Measurements from ENCODE around the gene SDK2.
"Not testable (repeated sequence)": the region's sequence is repeated elsewhere in the genome, so short reads cannot be mapped to it uniquely, and the experiment has no call there.

The SDK2 gene

DNA sequence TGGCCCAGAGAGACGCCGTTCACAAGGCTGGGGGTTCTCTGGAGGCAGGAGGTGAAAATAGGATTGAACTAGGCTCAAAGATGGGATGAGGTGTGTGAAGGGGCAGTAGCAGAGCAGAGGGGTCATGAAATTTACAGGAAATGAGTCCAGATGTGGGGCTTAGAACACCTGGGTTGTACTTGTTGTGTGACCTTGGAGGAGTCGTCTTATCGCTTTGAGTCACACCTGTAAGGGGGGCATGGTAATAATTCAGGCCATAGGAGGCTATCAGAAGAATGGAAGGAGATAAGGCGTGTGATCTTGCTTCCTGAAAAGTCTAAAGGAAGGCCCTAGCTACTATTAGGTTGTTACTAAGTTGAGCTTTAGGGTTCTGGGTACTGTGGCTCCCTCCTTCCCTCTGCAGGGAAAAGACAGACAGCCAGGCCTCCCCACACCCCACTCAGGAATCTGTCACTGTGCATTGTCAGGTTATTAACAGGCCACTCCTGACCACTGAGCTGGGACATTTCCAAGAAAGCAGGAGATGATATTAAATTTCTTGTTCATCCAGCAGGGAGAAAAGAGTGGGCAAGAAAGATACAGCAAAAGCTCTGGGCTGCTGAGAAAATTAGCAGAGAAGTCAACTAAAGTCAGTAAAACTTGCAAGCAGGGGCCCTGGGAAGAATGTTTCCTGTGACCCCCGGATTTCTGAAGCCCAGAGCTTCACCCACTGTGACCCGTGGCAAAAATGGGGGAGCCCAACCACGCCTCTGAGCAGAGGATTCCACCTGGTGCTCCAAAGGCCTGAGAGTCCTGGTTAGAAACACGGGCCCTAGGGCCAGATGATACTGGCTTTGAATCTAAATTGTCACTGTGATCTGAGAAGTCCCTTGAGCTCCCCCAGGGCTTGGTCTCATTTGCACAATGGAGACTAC is 326.5 kb downstream of the SDK2 start:
- FAIRE-seq (no peak), DNase-seq (ENCODE audit: insufficient read length, low spot score) (no peak)
- TF ChIP-seq PAX5 (IDR thresholded peaks at IDR 0.05; ENCODE audit: insufficient read depth, low read length, severe bottlenecking) (no peak), SPI1 (IDR thresholded peaks at IDR 0.05; ENCODE audit: low read depth, low read length) (no peak), POLR2AphosphoS5 (IDR thresholded peaks at IDR 0.05; ENCODE audit: low read depth, low read length) (no peak), POU2F2 (IDR thresholded peaks at IDR 0.05; ENCODE audit: low read depth, low read length) (no peak), POLR2A (IDR thresholded peaks at IDR 0.05; ENCODE audit: low read depth, low read length) (no peak)

DNA sequence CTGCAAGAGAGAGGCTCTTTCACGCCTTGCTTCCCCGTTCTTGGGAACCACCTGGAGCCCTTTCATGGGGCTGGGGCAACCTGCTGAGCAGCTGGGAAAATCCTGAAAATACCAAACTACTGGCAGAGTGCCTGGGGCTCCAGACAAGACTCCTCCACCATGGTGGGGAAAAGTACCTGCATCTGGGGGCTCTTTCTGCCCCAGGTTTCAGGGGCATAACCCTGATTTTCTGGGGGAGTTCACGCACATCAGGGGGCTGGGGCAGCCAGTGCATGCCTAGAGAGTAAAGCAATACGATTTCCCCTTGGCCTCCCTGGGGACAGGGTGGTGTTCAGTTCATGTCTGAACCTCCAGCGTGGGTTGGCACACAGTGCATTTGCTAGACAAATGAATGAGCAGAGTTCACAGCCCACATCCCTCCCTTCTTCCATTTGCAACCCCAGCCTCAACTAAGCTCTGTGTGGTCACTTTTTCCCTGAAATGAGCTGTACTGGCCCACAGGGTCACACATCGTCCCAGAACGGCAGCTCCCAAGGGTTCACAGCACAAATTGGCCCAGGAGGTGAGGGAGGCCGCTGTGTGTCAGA is 327.2 kb downstream of the SDK2 start:
- FAIRE-seq (peak; percentile 82), DNase-seq (ENCODE audit: insufficient read length, low spot score) (no peak)
- TF ChIP-seq POLR2AphosphoS5 (IDR thresholded peaks at IDR 0.05; ENCODE audit: low read depth, low read length) (no peak), POU2F2 (IDR thresholded peaks at IDR 0.05; ENCODE audit: low read depth, low read length) (no peak), PAX5 (IDR thresholded peaks at IDR 0.05; ENCODE audit: insufficient read depth, low read length, severe bottlenecking) (no peak), TAF1 (IDR thresholded peaks at IDR 0.05; ENCODE audit: low read depth, low read length) (no peak), POLR2A (IDR thresholded peaks at IDR 0.05; ENCODE audit: low read depth, low read length) (no peak), SPI1 (IDR thresholded peaks at IDR 0.05; ENCODE audit: low read depth, low read length) (no peak)

DNA sequence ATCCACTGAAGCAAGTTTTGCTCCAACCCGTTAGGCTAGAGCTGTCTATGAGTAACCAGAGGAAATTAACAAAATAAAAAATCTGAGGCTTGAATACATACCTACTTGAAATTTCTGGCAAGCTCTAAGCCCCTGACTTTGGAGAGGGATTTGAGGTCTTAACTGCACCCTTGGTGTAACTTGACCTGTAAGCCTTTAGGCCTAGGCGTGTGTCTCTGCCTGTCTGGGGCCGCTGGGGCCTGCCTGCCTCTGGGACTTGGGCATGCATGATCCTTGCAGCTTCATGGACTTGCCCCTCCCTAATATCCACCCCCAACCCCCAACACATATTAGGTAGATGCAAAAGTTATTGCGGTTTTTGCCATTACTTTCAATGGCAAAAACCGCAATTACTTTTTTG is 328.8 kb downstream of the SDK2 start:
- FAIRE-seq, result no peak

DNA sequence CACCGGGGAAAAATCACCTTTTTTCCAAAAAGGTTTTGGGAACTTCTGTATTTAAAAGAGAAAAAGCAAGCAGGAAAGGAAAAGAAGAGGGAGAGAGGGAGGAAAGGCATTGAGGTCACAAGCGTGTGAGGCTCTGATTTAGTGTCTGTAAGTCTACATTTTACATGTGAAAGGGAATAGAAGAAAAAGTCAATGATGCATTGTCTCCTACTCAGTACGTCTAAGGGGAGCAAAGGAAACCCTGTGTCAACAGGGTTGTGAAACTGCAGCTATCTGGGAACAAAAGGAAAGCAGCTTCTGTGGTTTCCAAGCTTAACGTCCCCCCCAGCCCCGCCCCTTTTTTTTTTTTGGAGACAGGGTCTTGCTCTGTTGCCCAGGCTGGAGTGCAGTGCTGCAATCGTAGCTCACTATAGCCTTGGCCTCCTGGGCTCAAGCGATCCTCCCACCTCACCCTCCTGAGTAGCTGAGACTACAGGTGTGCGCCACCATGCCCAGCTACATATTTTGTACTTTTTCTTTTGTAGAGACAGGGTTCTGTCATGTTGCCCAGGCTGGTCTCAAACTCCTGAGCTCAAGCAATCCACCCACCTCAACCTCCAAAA is 330.6 kb downstream of the SDK2 start:
- no peak for DNase-seq (ENCODE audit: insufficient read length, low spot score)
- TF ChIP-seq POLR2AphosphoS5 (IDR thresholded peaks at IDR 0.05; ENCODE audit: low read depth, low read length) (no peak), SPI1 (IDR thresholded peaks at IDR 0.05; ENCODE audit: low read depth, low read length) (no peak), POU2F2 (IDR thresholded peaks at IDR 0.05; ENCODE audit: low read depth, low read length) (no peak), PAX5 (IDR thresholded peaks at IDR 0.05; ENCODE audit: insufficient read depth, low read length, severe bottlenecking) (no peak), POLR2A (IDR thresholded peaks at IDR 0.05; ENCODE audit: low read depth, low read length) (no peak), TAF1 (IDR thresholded peaks at IDR 0.05; ENCODE audit: low read depth, low read length) (no peak)
- no peak for FAIRE-seq

More for the DNA sequence above, 328.8 kb downstream of the SDK2 start:
- DNase-seq (ENCODE audit: insufficient read length, low spot score), result no peak
- no peak for TF ChIP-seq PAX5 (IDR thresholded peaks at IDR 0.05; ENCODE audit: insufficient read depth, low read length, severe bottlenecking)
- no peak for TF ChIP-seq POLR2A (IDR thresholded peaks at IDR 0.05; ENCODE audit: low read depth, low read length)
- no peak for TF ChIP-seq POLR2AphosphoS5 (IDR thresholded peaks at IDR 0.05; ENCODE audit: low read depth, low read length)
- TF ChIP-seq TAF1 (IDR thresholded peaks at IDR 0.05; ENCODE audit: low read depth, low read length), result no peak
- no peak for TF ChIP-seq SPI1 (IDR thresholded peaks at IDR 0.05; ENCODE audit: low read depth, low read length)
- TF ChIP-seq POU2F2 (IDR thresholded peaks at IDR 0.05; ENCODE audit: low read depth, low read length), result no peak

DNA sequence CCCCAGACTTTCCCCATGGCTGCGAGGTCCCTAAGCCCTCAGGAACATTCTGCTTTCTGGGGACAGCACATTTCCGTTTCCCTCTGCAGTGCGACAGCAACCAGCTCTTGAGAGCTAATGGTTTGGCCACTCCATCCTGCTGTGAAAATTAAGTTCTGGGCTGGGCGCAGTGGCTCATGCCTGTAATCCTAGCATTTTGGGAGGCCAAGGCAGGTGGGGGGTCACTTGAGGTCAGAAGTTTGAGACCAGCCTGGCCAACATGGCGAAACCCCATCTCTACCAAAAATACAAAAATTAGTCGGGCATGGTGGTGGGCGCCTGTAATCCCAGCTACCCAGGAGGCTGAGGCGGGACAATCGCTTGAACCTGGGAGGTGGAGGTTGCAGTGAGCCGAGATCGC is 331.4 kb downstream of the SDK2 start:
- not testable (repeated sequence) for FAIRE-seq; DNase-seq (ENCODE audit: insufficient read length, low spot score)

DNA sequence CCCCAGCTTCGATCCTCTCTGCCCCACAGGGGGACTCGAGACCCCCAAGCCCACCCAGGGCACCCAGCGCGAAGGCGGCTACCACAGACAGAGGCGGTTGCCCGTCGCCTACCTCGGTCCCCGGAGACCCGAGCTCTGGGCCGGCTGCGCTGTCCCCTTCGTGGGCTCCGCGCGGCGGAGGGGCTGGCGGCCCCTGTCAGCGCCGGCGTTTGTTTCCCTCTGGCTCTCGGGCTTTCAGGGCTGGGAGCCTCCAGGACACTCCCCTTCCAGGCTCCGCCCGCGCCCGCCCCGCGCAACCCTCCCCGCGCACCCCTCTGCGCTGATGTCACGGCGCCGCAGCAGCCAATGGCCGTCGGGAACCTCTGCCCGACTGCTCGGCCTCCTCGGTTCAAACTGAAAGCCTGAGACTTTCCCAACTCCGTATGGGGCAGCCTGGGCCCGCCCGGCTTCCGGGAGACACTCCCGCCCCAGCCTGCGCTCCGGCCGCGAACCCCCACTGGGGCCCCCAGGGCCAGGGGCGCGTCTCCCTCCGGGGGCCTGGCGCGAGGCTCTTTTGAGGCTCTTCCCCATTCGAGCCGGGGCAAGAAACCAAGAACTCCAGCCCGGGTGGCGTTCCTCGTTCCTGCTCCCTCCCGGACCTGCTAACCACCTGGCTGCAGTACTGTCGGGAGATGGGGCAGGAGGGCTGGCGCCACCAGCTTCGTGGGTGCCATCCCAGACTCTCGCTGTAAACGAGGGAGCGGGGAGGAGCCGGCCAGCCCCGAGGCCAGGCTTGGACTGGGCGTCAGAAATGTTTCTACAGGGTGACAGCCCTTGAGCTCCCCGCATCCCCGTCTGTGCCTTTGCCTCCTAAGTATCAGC is 332.2 kb downstream of the SDK2 start, which contains the start of gene CDC42EP4:
Gene CDC42EP4, minus strand, starts transcription at position 221 of the 861 bp plus-strand sequence. CDS start 25,501 bp downstream, outside the sequence.
- FAIRE-seq (peak; percentile 52), DNase-seq (ENCODE audit: insufficient read length, low spot score) (peak; percentile 90)
- no peak for TF ChIP-seq POU2F2 (IDR thresholded peaks at IDR 0.05; ENCODE audit: low read depth, low read length)
- no peak for TF ChIP-seq PAX5 (IDR thresholded peaks at IDR 0.05; ENCODE audit: insufficient read depth, low read length, severe bottlenecking)
- no peak for TF ChIP-seq SPI1 (IDR thresholded peaks at IDR 0.05; ENCODE audit: low read depth, low read length)
- no peak for TF ChIP-seq TAF1 (IDR thresholded peaks at IDR 0.05; ENCODE audit: low read depth, low read length)
- no peak for TF ChIP-seq POLR2A (IDR thresholded peaks at IDR 0.05; ENCODE audit: low read depth, low read length)
- no peak for TF ChIP-seq POLR2AphosphoS5 (IDR thresholded peaks at IDR 0.05; ENCODE audit: low read depth, low read length)

DNA sequence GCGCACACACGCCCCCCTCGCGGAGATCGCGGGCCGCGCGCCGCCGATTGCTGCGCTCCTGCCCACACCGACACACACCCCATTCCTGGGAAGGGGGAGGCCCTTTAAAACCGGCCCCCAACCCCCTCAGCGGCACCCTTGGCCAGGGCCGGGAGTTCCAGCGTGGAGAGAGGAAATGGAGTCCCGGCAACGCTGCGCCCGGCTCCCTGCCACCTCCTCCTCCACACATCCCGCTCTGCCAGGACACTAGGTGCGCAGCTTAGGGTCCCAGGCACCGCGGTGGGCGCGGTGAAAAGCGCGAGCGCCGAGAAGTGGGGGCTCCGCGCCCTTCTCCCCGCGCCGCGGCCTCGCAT is 332.8 kb downstream of the SDK2 start:
- TF ChIP-seq POLR2AphosphoS5 (IDR thresholded peaks at IDR 0.05; ENCODE audit: low read depth, low read length), result no peak
- no peak for TF ChIP-seq TAF1 (IDR thresholded peaks at IDR 0.05; ENCODE audit: low read depth, low read length)
- no peak for TF ChIP-seq PAX5 (IDR thresholded peaks at IDR 0.05; ENCODE audit: insufficient read depth, low read length, severe bottlenecking)
- no peak for TF ChIP-seq POLR2A (IDR thresholded peaks at IDR 0.05; ENCODE audit: low read depth, low read length)
- TF ChIP-seq SPI1 (IDR thresholded peaks at IDR 0.05; ENCODE audit: low read depth, low read length), result no peak
- TF ChIP-seq POU2F2 (IDR thresholded peaks at IDR 0.05; ENCODE audit: low read depth, low read length), result no peak
- DNase-seq (ENCODE audit: insufficient read length, low spot score), result no peak
- FAIRE-seq, result no peak

DNA sequence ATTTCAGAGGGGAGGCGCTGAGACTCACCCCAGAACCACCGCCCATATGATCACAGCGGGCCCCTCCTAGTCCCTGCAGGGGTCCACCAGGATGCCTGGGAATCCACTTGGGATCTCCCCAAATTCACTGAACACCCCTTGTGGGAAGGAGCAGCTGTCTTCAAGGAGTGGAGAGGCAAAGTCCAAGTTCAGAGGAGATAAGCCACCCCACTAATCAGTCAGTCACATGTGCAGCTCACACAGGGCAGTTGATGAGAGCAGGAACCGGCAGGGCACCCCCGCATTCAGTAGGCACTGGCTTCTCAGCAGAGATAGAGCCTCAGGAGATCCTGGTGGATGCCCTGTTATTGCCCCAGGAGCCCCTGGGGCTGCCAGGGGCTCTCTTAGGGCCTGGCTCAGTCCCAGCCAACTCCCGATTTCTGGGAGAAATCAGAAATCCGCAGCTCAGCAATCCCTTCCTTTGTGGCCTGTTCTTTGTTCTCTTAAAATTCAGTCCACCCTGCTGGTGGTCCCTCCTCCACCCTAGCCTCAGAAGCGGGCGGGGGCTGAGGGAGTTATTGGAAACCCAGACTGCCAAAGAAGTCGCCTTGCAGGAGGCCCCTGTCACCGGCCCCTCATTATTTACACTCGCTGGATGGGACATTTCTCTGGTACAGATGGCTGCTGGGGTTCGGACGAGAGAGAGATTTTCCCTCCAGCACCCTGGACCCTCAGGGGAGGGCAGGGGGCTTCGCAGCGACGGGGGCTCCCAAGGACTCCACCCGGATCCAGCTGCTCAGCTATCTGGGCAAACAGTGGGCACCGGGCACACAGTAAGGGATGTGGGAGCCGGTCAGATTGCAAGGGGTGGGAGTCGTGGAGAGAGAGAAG is 334.3 kb downstream of the SDK2 start:
- TF ChIP-seq PAX5 (IDR thresholded peaks at IDR 0.05; ENCODE audit: insufficient read depth, low read length, severe bottlenecking), result no peak
- TF ChIP-seq SPI1 (IDR thresholded peaks at IDR 0.05; ENCODE audit: low read depth, low read length), result no peak
- no peak for TF ChIP-seq POLR2A (IDR thresholded peaks at IDR 0.05; ENCODE audit: low read depth, low read length)
- no peak for TF ChIP-seq POU2F2 (IDR thresholded peaks at IDR 0.05; ENCODE audit: low read depth, low read length)
- no peak for TF ChIP-seq POLR2AphosphoS5 (IDR thresholded peaks at IDR 0.05; ENCODE audit: low read depth, low read length)
- no peak for TF ChIP-seq TAF1 (IDR thresholded peaks at IDR 0.05; ENCODE audit: low read depth, low read length)
- FAIRE-seq, result no peak
- no peak for DNase-seq (ENCODE audit: insufficient read length, low spot score)

DNA sequence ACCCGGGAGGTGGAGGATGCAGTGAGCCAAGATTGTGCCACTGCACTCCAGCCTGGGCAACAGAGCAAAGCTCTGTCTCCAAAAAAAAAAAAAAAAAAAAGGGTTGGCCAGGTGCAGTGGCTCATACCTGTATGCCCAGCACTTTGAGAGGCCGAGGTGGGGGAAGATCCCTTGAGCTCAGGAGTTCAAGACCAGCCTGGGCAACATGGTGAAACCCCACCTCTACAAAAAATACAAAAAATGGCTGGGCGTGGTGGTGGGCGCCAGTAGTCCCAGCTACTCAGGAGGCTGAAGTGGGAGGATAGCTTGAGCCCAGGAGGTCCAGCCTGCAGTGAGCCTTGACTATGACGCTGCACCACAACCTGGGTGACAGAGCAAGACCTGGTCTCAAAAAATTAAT is 335.3 kb downstream of the SDK2 start:
- not testable (repeated sequence) for DNase-seq (ENCODE audit: insufficient read length, low spot score); FAIRE-seq
